ENCODE data around the gene DTD1.

The DTD1 gene

DNA sequence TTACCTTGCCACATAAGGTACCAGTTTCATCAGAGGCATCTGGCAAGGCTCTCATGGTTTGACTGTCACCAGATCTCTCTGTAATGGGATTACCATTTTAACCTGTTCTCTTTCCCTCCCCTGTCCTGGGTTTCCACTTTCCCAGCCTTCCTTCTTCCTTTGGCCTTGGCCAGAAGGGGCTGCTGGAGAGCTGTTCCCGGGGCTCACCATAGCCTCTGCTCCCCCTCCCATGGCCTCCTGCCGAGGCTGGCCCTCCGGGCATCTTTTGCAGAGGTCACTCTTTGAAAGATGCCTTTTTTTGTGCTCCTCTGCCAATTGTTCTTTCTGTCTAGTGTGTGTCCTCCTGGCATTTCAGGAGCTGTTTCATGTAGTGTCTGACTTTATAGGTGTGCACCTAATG is 125.0 kb downstream of the DTD1 start:
- TF ChIP-seq, protein P1, sequence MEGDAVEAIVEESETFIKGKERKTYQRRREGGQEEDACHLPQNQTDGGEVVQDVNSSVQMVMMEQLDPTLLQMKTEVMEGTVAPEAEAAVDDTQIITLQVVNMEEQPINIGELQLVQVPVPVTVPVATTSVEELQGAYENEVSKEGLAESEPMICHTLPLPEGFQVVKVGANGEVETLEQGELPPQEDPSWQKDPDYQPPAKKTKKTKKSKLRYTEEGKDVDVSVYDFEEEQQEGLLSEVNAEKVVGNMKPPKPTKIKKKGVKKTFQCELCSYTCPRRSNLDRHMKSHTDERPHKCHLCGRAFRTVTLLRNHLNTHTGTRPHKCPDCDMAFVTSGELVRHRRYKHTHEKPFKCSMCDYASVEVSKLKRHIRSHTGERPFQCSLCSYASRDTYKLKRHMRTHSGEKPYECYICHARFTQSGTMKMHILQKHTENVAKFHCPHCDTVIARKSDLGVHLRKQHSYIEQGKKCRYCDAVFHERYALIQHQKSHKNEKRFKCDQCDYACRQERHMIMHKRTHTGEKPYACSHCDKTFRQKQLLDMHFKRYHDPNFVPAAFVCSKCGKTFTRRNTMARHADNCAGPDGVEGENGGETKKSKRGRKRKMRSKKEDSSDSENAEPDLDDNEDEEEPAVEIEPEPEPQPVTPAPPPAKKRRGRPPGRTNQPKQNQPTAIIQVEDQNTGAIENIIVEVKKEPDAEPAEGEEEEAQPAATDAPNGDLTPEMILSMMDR (IDR thresholded peaks at IDR 0.05; ENCODE audit: control insufficient read depth, insufficient read depth, low read depth, low read length, missing control alignments) = no peak
- no peak overlapping the region for H3K4me3 ChIP-seq (ENCODE audit: control insufficient read depth, low read depth, low read length)
- DNase-seq (ENCODE audit: low read depth) = no peak

GRCh38 chr20:18715564-18715963 is 127.7 kb downstream of the DTD1 start:
- DNase-seq (ENCODE audit: low read depth) = no peak
- H3K4me3 ChIP-seq (ENCODE audit: control insufficient read depth, low read depth, low read length) = no peak overlapping the region
- TF ChIP-seq, protein P1 (IDR thresholded peaks at IDR 0.05; ENCODE audit: control insufficient read depth, insufficient read depth, low read depth, low read length, missing control alignments) = no peak

GRCh38 chr20:18717062-18717461 is 129.2 kb downstream of the DTD1 start:
- no peak overlapping the region for H3K4me3 ChIP-seq (ENCODE audit: control insufficient read depth, low read depth, low read length)
- TF ChIP-seq, protein P1 (IDR thresholded peaks at IDR 0.05; ENCODE audit: control insufficient read depth, insufficient read depth, low read depth, low read length, missing control alignments) = no peak
- DNase-seq (ENCODE audit: low read depth) = no peak

GRCh38 chr20:18718129-18718528 is 130.3 kb downstream of the DTD1 start:
- TF ChIP-seq, protein P1 (IDR thresholded peaks at IDR 0.05; ENCODE audit: control insufficient read depth, insufficient read depth, low read depth, low read length, missing control alignments) = no peak
- DNase-seq (ENCODE audit: low read depth) = no peak
- H3K4me3 ChIP-seq (ENCODE audit: control insufficient read depth, low read depth, low read length) = no peak overlapping the region

DNA sequence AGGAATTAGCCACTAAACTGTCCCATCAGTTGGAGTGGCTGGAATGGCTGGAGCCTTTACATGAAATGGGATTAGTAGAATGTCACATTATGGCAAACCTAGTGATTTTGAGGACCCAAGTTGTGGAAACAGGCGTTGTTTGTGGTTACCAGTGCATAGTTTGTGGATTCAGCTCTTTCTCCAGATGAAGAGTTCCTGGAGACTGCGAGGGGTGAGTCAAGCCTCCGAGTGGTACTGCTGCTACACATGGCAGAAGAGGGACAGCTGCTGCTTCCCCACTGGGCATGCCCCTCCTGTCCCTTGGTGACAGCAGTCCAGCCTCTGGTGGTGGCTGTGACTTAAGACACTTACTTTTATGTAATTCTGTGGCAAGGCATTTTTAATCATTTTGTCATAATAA is 131.6 kb downstream of the DTD1 start:
- no peak for DNase-seq (ENCODE audit: low read depth)
- TF ChIP-seq, protein P1 (IDR thresholded peaks at IDR 0.05; ENCODE audit: control insufficient read depth, insufficient read depth, low read depth, low read length, missing control alignments) = no peak
- H3K4me3 ChIP-seq (ENCODE audit: control insufficient read depth, low read depth, low read length) = no peak overlapping the region

DNA sequence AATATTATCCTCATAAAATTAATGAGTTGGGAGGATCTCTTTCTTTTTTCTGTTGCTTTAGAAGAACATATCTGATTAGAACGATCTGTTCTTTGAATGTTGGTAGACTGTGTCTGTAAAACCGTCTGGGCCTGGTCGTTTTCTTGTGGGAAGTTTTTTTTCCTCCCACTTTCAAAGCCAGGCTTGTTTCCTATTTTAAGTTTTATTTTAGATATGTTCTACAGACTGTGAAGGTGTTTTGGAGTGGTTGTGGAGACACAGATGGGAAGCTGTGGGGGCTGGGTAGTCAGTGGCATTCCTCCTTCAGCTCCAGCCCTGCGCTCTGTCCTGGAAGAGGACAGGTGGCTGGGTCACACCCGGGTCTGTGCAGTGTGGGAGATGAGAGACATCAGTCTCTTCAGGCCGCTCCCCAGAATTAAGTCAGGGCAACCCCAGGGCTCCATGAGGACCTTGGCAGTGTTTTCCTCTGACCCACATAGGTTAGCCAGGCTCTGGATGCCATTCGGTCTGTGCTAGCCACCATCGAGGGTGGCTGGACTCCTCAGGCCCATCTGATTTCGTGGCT is 133.8 kb downstream of the DTD1 start:
- TF ChIP-seq, protein P1 (IDR thresholded peaks at IDR 0.05; ENCODE audit: control insufficient read depth, insufficient read depth, low read depth, low read length, missing control alignments) = no peak
- no peak for DNase-seq (ENCODE audit: low read depth)
- H3K4me3 ChIP-seq (ENCODE audit: control insufficient read depth, low read depth, low read length) = no peak overlapping the region

- no peak for DNase-seq (ENCODE audit: low read depth)
- H3K4me3 ChIP-seq (ENCODE audit: control insufficient read depth, low read depth, low read length) = no peak overlapping the region
- TF ChIP-seq, protein P1 (IDR thresholded peaks at IDR 0.05; ENCODE audit: control insufficient read depth, insufficient read depth, low read depth, low read length, missing control alignments) = no peak
These were observed 134.5 kb downstream of the DTD1 start for GRCh38 chr20:18722371-18722770.
